H1 (cell line): ENCODE results near the gene ELMO1. TPM values are rescaled to one million over a fixed set of nuclear protein-coding genes. Genes with fewer than 3 reads are reported as not detected.

ENCODE experiments used
- CTCF ChIA-PET: fragments of 300-600 bp; sonication (Branson Sonifier 250); formaldehyde crosslinking; loops from one replicate; lab custom pipeline; 2021; ENCODE audit not compliant: partially characterized antibody; lab: Charles Lee
- POLR2A ChIA-PET: fragments of 300-600 bp; sonication (Branson Sonifier 250); formaldehyde crosslinking; loops from one replicate; lab custom pipeline; 2021; ENCODE audit warnings: inconsistent platforms; ENCODE audit not compliant: partially characterized antibody; lab: Charles Lee
- DNase-seq, 2 experiments: peaks; one replicate each; pipeline versions ENCODE4 v3.0.0 to v3.0.0-alpha.2; 2010 to 2022; ENCODE audit warnings: low spot score in 2 of 2, low read depth in 1 of 2, mixed read lengths in 1 of 2
- FAIRE-seq: peaks from 2 replicates; lab custom pipeline; 2011; peaks lifted over from hg19 to GRCh38; lab: Jason Lieb, UNC
- H2AFZ ChIP-seq: 2 replicates; pipeline ENCODE4 v1.8.1; 2012; ENCODE audit warnings: low read length, inconsistent platforms
- H2AK5ac ChIP-seq: 2 replicates; pipeline ENCODE4 v1.6.1; 2013; ENCODE audit warnings: low read depth, low read length
- H2BK120ac ChIP-seq: replicated peaks from 2 replicates; pipeline ENCODE3; 2013; ENCODE audit warnings: low read depth, low read length, inconsistent platforms
- H2BK12ac ChIP-seq: 2 replicates; pipeline ENCODE4 v1.6.1; 2013; ENCODE audit warnings: low read depth, low read length
- H2BK15ac ChIP-seq: 2 replicates; pipeline ENCODE4 v1.6.1; 2013; ENCODE audit warnings: low read length
- H2BK20ac ChIP-seq: 2 replicates; pipeline ENCODE4 v1.6.1; 2013; ENCODE audit warnings: low read length
- H2BK5ac ChIP-seq: 2 replicates; pipeline ENCODE4 v1.6.1; 2013; ENCODE audit warnings: low read depth, low read length
- H3K14ac ChIP-seq: 2 replicates; pipeline ENCODE4 v1.6.1; 2013; ENCODE audit warnings: inconsistent platforms; ENCODE audit not compliant: insufficient read length
- H3K18ac ChIP-seq: 2 replicates; pipeline ENCODE4 v1.6.1; 2013; ENCODE audit warnings: low read length; ENCODE audit errors: extremely low read depth
- H3K23ac ChIP-seq: 2 replicates; pipeline ENCODE4 v1.6.1; 2013; ENCODE audit warnings: inconsistent platforms; ENCODE audit not compliant: insufficient read length
- H3K23me2 ChIP-seq: 2 replicates; pipeline ENCODE4 v1.6.1; 2013; ENCODE audit warnings: low read depth, low read length
- H3K27ac ChIP-seq: 2 replicates; pipeline ENCODE4 v1.6.1; 2011; ENCODE audit warnings: low read depth, low read length, inconsistent platforms
- H3K27me3 ChIP-seq, 4 experiments: replicated peaks in 1 of 4; 1 replicate in 1 of 4; 2 replicates in 3 of 4; pipeline versions ENCODE4 v1.6.1 to v1.8.1; 2011 to 2013; ENCODE audit warnings: low read length in 3 of 4, mild to moderate bottlenecking in 3 of 4, inconsistent platforms in 2 of 4, mixed read lengths in 2 of 4, moderate library complexity in 1 of 4; ENCODE audit not compliant: control insufficient read depth in 3 of 4, insufficient read depth in 3 of 4; ENCODE audit errors: extremely low read depth in 1 of 4
- H3K36me3 ChIP-seq, 4 experiments: 2 replicates each; pipeline versions ENCODE4 v1.6.1 to v1.8.1; 2011 to 2013; ENCODE audit warnings: mild to moderate bottlenecking in 4 of 4, low read length in 3 of 4, moderate library complexity in 2 of 4, control low read depth in 1 of 4, inconsistent platforms in 1 of 4; ENCODE audit not compliant: insufficient read depth in 4 of 4, control insufficient read depth in 2 of 4
- H3K4ac ChIP-seq: replicated peaks from 2 replicates; pipeline ENCODE3; 2013; ENCODE audit warnings: low read length, low read depth, mixed read lengths, inconsistent platforms; ENCODE audit not compliant: insufficient read length
- H3K4me1 ChIP-seq, 4 experiments: replicated peaks in 1 of 4; 1 replicate in 1 of 4; 2 replicates in 3 of 4; pipeline versions ENCODE4 v1.6.1 to v1.8.1; 2011 to 2013; ENCODE audit warnings: low read length in 3 of 4, inconsistent platforms in 2 of 4, mixed read lengths in 1 of 4; ENCODE audit not compliant: insufficient read depth in 4 of 4, control insufficient read depth in 3 of 4
- H3K4me2 ChIP-seq, 2 experiments: 2 replicates each; pipeline versions ENCODE4 v1.6.1 to v1.8.1; 2011 to 2013; ENCODE audit warnings: low read depth in 2 of 2, low read length in 2 of 2, control low read depth in 1 of 2, inconsistent platforms in 1 of 2, mild to moderate bottlenecking in 1 of 2; ENCODE audit not compliant: insufficient read depth in 1 of 2
- H3K4me3 ChIP-seq, 4 experiments: fragments of 200-600, 300-600 bp in 1 of 4; sonication (generic), shearing (Covaris generic), sonication (Bioruptor Twin) in 1 of 4; 2 replicates each; pipeline versions ENCODE4 v1.5.1 to v1.8.1; 2011 to 2016; ENCODE audit warnings: low read length in 4 of 4, low read depth in 3 of 4, control low read depth in 2 of 4, inconsistent platforms in 2 of 4, mild to moderate bottlenecking in 2 of 4, mixed read lengths in 1 of 4, moderate library complexity in 1 of 4; ENCODE audit not compliant: insufficient read depth in 2 of 4; ENCODE audit errors: extremely low read depth in 1 of 4
- H3K56ac ChIP-seq: replicated peaks from 2 replicates; pipeline ENCODE3; 2013; ENCODE audit warnings: low read depth, mild to moderate bottlenecking, mixed read lengths, low read length, inconsistent platforms; ENCODE audit not compliant: insufficient read length
- H3K79me1 ChIP-seq: 2 replicates; pipeline ENCODE4 v1.6.1; 2013; ENCODE audit warnings: low read depth, low read length, control low read depth
- H3K79me2 ChIP-seq, 2 experiments: 2 replicates each; pipeline versions ENCODE4 v1.6.1 to v1.8.1; 2012 to 2013; ENCODE audit warnings: low read length in 2 of 2, mild to moderate bottlenecking in 2 of 2, inconsistent platforms in 1 of 2; ENCODE audit not compliant: insufficient read depth in 2 of 2, control insufficient read depth in 1 of 2
- H3K9ac ChIP-seq, 4 experiments: replicated peaks in 1 of 4; 1 replicate in 1 of 4; 2 replicates in 3 of 4; pipeline versions ENCODE4 v1.6.1 to v1.8.1; 2011 to 2013; ENCODE audit warnings: low read depth in 3 of 4, low read length in 3 of 4, control low read depth in 2 of 4, mild to moderate bottlenecking in 2 of 4, moderate library complexity in 2 of 4, inconsistent platforms in 1 of 4; ENCODE audit errors: extremely low read depth in 1 of 4
- H3K9me3 ChIP-seq, 2 experiments: 2 replicates each; pipeline versions ENCODE4 v1.6.1 to v1.8.1; 2012 to 2013; ENCODE audit warnings: mild to moderate bottlenecking in 2 of 2, moderate library complexity in 2 of 2, control low read depth in 1 of 2, inconsistent platforms in 1 of 2, low read depth in 1 of 2, low read length in 1 of 2, mixed read lengths in 1 of 2; ENCODE audit not compliant: insufficient read depth in 2 of 2
- H4K20me1 ChIP-seq, 2 experiments: replicated peaks in 1 of 2; 2 replicates each; pipeline versions ENCODE3 to v1.8.1; 2011 to 2013; ENCODE audit warnings: inconsistent platforms in 2 of 2, low read length in 2 of 2, mild to moderate bottlenecking in 1 of 2; ENCODE audit not compliant: insufficient read depth in 2 of 2, control insufficient read depth in 1 of 2
- H4K5ac ChIP-seq: 2 replicates; pipeline ENCODE4 v1.6.1; 2013; ENCODE audit warnings: low read length, low read depth, mixed read lengths, inconsistent platforms; ENCODE audit not compliant: insufficient read length
- H4K8ac ChIP-seq: 2 replicates; pipeline ENCODE4 v1.8.0; 2013; ENCODE audit warnings: mild to moderate bottlenecking, moderate library complexity, low read length, inconsistent platforms; ENCODE audit not compliant: insufficient read depth; ENCODE audit errors: extremely low read depth
- H4K91ac ChIP-seq: replicated peaks from 2 replicates; pipeline ENCODE3; 2013; ENCODE audit warnings: low read length, mixed read lengths, inconsistent platforms; ENCODE audit not compliant: insufficient read length
- BCL11A ChIP-seq, 2 experiments: IDR thresholded peaks; one replicate each; pipeline ENCODE4 v1.6.1; 2011; ENCODE audit warnings: low read depth in 2 of 2, low read length in 2 of 2, mild to moderate bottlenecking in 2 of 2
- CBX5 ChIP-seq: fragments of 300-800, 300-1000 bp; sonication (generic); IDR thresholded peaks from 2 replicates; pipeline ENCODE4 v1.7.1; 2016; ENCODE audit warnings: antibody characterized with exemption, low read length, low read depth
- CBX8 ChIP-seq: fragments of 300-800, 300-1000 bp; sonication (generic); IDR thresholded peaks from 2 replicates; pipeline ENCODE4 v1.7.1; 2016; ENCODE audit warnings: low read depth, low read length, borderline replicate concordance
- HDAC2 ChIP-seq, 2 experiments: fragments of 300-600 bp in 1 of 2; sonication (generic) in 1 of 2; IDR thresholded peaks; 2 replicates each; pipeline ENCODE4 v1.6.1; 2011 to 2012; ENCODE audit warnings: low read depth in 2 of 2, low read length in 2 of 2, mild to moderate bottlenecking in 2 of 2, moderate library complexity in 2 of 2, borderline replicate concordance in 1 of 2, inconsistent platforms in 1 of 2
- KDM5A ChIP-seq: fragments of 200-600 bp; IDR thresholded peaks from 2 replicates; pipeline ENCODE4 v1.7.1; 2012; ENCODE audit warnings: mild to moderate bottlenecking, low read length, inconsistent platforms, mixed read lengths
- MAFK ChIP-seq: IDR thresholded peaks from 2 replicates; pipeline ENCODE4 v1.6.1; 2012; ENCODE audit warnings: low read depth, mild to moderate bottlenecking, improper control_type of control experiment, low read length
- YY1 ChIP-seq: IDR thresholded peaks from 2 replicates; pipeline ENCODE4 v1.6.1; 2011; ENCODE audit warnings: low read depth, mild to moderate bottlenecking, low read length
- WGBS, 2 experiments: shearing (Covaris generic) in 1 of 2; methylation state at CpG; one replicate each; pipeline versions ENCODE4 v1.1.6 to v1.1.7; 2013 to 2015; ENCODE audit warnings: low lambda C conversion rate in 2 of 2, mixed read lengths in 2 of 2, inconsistent platforms in 1 of 2, low coverage in 1 of 2, missing lambda C conversion rate in 1 of 2; ENCODE audit not compliant: insufficient replicate concordance in 2 of 2, insufficient coverage in 1 of 2, insufficient read length in 1 of 2; ENCODE audit errors: extremely low coverage in 1 of 2, missing lambda C conversion rate in 1 of 2; 5-methylcytosine and 5-hydroxymethylcytosine counted together
- polyA plus RNA-seq, 7 experiments: library from polyadenylated mRNA; depleted of rRNA in 3 of 7; stranded (reverse) in 5 of 7; unstranded in 2 of 7; fragments of >200 nt in 5 of 7; fragments of 200-250 nt in 2 of 7; gene quantifications; 1 replicate in 5 of 7; 2 replicates in 1 of 7; 4 replicates in 1 of 7; pipeline versions ENCODE4 v1.2.1 to v1.2.3, GENCODE V29; 2011 to 2013; ENCODE audit warnings: missing spikeins in 2 of 7, mixed read lengths in 2 of 7
- total RNA-seq: library from RNA; stranded (reverse); fragmentation: NEBNext Ultra II Directional; extraction: Animal tissue kit (Norgen Biotek cat#: 25700); gene quantifications from 2 replicates; pipeline ENCODE4 v1.2.1, GENCODE V29; 2021
- TF ChIP-seq, protein P1 (sequence below): IDR thresholded peaks from 2 replicates; pipeline ENCODE4 v1.6.1; 2012; ENCODE audit warnings: inconsistent platforms
- TF ChIP-seq, protein P2 (sequence below): IDR thresholded peaks from 2 replicates; pipeline ENCODE4 v1.6.1; 2011; ENCODE audit warnings: low read depth, mild to moderate bottlenecking, low read length; ENCODE audit not compliant: insufficient read depth

The ELMO1 gene
- total and polyA plus RNA-seq, 2 of the 8 experiments (the other 6 are each of a cell fraction or from before 2014, with no cell fraction given): 18.4 to 21.0 TPM

DNA sequence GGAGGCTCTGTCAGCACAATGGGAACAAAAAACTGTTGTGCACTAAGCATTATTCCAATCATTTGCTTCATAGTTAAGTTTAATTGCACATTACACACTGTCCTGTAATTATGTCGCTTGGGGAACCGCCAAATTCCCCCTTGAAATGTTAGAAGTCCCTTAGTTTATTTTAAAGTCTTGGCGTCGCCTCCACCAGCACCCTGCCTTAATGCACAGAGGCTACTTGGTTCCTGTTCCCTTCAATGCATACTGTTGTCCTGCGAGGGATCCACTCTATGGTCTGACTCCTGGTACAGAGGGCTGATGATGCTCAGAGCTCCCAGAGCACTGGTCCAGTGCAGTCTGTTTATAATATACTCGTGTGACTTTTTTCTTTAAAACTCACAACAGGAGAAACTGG lies 330.7 kb downstream of the ELMO1 start:
- Histone ChIP-seq H2BK12ac (peak overlapping the region; percentile 87; the same call in 1 of the 2 replicates), H3K14ac (no peak overlapping the region), H3K23ac (no peak overlapping the region), H4K91ac (no peak overlapping the region), H3K4me1 (peaks cover 0 to 15% (median 2%) of the 10 kb centered on the region in 4 experiments; a peak in 3 of 7 replicates), H3K23me2 (no peaks in the 10 kb centered on the region), H2BK15ac (no peak overlapping the region), H2BK20ac (no peak overlapping the region), H3K27ac (no peak overlapping the region), H4K5ac (no peak overlapping the region), H2AK5ac (no peak overlapping the region), H3K18ac (peak overlapping the region; percentile 32; the same call in 1 of the 2 replicates), H2AFZ (no peak overlapping the region), H2BK120ac (no peak overlapping the region), H4K20me1 (no peaks in the 10 kb centered on the region), H3K4me2 (no peak overlapping the region), H4K8ac (no peak overlapping the region), H3K9ac (no peak overlapping the region; a peak in 1 of 7 replicates), H3K36me3 (no peaks in the 10 kb centered on the region), H2BK5ac (no peak overlapping the region; the same call in 1 of the 2 replicates), H3K9me3 (peaks cover 5 to 7% of the 10 kb centered on the region in 2 experiments; a peak in 3 of 4 replicates), H3K79me1 (no peaks in the 10 kb centered on the region), H3K4me3 (no peak overlapping the region), H3K4ac (no peak overlapping the region), H3K79me2 (no peaks in the 10 kb centered on the region), H3K27me3 (no peaks in the 10 kb centered on the region), H3K56ac (no peak overlapping the region)
- no peak for FAIRE-seq
- no peak for DNase-seq
- TF ChIP-seq MAFK (no peak), KDM5A (no peak), CBX8 (no peak), BCL11A (IDR thresholded peaks at IDR 0.05; ENCODE audit: low read depth in 2 of 2, low read length in 2 of 2) (no peak), CBX5 (no peak), HDAC2 (IDR thresholded peaks at IDR 0.05; ENCODE audit: borderline replicate concordance in 1 of 2, low read depth in 2 of 2, low read length in 2 of 2) (no peak), YY1 (no peak)
- TF ChIP-seq, protein P1, sequence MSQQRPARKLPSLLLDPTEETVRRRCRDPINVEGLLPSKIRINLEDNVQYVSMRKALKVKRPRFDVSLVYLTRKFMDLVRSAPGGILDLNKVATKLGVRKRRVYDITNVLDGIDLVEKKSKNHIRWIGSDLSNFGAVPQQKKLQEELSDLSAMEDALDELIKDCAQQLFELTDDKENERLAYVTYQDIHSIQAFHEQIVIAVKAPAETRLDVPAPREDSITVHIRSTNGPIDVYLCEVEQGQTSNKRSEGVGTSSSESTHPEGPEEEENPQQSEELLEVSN: no peak
- TF ChIP-seq, protein P2, sequence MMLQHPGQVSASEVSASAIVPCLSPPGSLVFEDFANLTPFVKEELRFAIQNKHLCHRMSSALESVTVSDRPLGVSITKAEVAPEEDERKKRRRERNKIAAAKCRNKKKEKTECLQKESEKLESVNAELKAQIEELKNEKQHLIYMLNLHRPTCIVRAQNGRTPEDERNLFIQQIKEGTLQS: no peak
- 86% methylated on average over 6 of the region's 6 CpGs; no CpG with 5 or more reads in 1 of the 2 experiments for whole genome bisulfite sequencing, 2 experiments
- CTCF ChIA-PET: interaction anchor here (1.3 kb wide), 2 partner anchors 43 to 130 kb away, joined by 4 to 5 read pairs; no protein-coding TSS in a partner anchor
- POLR2A ChIA-PET: no interaction called here
